Lower leg skin (tissue), 3 donors: ENCODE results near the gene CCDC40.

Source experiments
- POLR2A ChIP-seq, 2 donors: fragments of 450-650 bp; IDR thresholded peaks; one replicate each; pipeline ENCODE4 v1.6.1; 2016 to 2017; ENCODE audit warnings: antibody characterized with exemption in 2 of 2, mild to moderate bottlenecking in 1 of 2, moderate library complexity in 1 of 2
- TF ChIP-seq, protein P1 (sequence below), 3 donors: fragments of 450-650 bp; IDR thresholded peaks; one replicate each; pipeline ENCODE4 v1.5.1; 2016; ENCODE audit warnings: antibody characterized with exemption in 3 of 3, mild to moderate bottlenecking in 3 of 3, moderate library complexity in 2 of 3

DNA sequence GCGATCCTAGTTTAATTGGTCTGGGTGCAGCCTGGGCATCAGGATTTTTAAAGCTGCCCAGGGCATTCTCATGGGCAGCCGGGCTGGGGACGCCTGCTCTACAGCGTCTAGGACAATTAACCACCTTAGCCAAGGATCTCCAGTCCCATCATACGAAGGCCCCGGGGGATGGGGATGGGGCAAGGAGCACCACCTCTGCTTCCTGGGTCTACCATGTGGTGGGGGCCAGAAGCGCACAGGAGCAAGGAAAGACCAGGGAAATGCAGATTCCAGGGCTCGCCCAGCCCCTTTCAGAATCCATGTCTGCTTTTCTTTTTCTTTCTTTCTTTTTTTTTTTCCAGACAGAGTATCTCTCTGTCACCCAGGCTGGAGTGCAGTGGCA lies 30.1 kb upstream of the CCDC40 start:
- TF ChIP-seq, protein P1, sequence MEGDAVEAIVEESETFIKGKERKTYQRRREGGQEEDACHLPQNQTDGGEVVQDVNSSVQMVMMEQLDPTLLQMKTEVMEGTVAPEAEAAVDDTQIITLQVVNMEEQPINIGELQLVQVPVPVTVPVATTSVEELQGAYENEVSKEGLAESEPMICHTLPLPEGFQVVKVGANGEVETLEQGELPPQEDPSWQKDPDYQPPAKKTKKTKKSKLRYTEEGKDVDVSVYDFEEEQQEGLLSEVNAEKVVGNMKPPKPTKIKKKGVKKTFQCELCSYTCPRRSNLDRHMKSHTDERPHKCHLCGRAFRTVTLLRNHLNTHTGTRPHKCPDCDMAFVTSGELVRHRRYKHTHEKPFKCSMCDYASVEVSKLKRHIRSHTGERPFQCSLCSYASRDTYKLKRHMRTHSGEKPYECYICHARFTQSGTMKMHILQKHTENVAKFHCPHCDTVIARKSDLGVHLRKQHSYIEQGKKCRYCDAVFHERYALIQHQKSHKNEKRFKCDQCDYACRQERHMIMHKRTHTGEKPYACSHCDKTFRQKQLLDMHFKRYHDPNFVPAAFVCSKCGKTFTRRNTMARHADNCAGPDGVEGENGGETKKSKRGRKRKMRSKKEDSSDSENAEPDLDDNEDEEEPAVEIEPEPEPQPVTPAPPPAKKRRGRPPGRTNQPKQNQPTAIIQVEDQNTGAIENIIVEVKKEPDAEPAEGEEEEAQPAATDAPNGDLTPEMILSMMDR (IDR thresholded peaks at IDR 0.05): no peak
- TF ChIP-seq POLR2A (IDR thresholded peaks at IDR 0.05): no peak
